ENCODE results near the gene ZMYND19. TPM values are rescaled to one million over a fixed set of nuclear protein-coding genes. Genes with fewer than 3 reads are reported as not detected.

The ZMYND19 gene
- total RNA-seq, 1 experiment from 2014 or later = 79.2 TPM

DNA sequence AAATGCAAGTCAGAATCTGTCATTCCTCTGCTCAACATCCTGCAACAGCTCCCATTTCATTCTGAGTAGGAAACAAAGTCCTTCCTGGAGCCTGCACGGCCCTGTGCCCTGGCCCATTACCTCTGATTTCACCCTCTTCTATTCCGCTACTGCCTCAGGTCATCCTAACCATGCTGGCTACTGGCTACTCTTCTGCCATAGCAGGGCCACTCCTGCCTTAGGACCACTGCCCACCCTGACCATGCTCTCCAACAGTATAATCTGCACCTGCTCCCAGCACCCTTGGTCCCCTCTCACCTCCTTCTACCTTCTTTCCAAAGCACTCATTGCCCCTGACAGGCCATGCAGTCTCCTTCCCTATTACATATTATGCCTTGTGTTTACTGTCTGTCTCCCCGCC, 19.7 kb downstream of the ZMYND19 start:
- Histone ChIP-seq H2BK20ac (ENCODE audit: low read depth, low read length, poor library complexity, severe bottlenecking) (no peak overlapping the region), H3K4me2 (ENCODE audit: insufficient read depth, insufficient read length, low read length) (no peak overlapping the region), H3K27me3 (ENCODE audit: insufficient read depth, low read length) (no peaks in the 10 kb centered on the region), H3K14ac (ENCODE audit: insufficient read depth, low read length) (no peak overlapping the region), H3K27ac (ENCODE audit: insufficient read length, low read depth, low read length) (no peak overlapping the region), H3K23ac (ENCODE audit: insufficient read length, low read depth, low read length) (no peak overlapping the region), H3K56ac (ENCODE audit: insufficient read length, low read depth, low read length) (no peak overlapping the region), H3K79me1 (ENCODE audit: insufficient read depth, low read depth, low read length, poor library complexity, severe bottlenecking) (peaks cover 9% of the 10 kb centered on the region), H3T11ph (ENCODE audit: low read length) (no peak overlapping the region), H4K5ac (ENCODE audit: insufficient read length, low read depth, low read length) (peak overlapping the region; percentile 34), H3K18ac (ENCODE audit: insufficient read length, low read depth, low read length) (no peak overlapping the region), H3K79me2 (ENCODE audit: insufficient read depth, low read length) (no peaks in the 10 kb centered on the region; the same call in 1 of the 2 replicates), H4K8ac (replicated peaks; ENCODE audit: insufficient read length, low read depth, low read length) (no peak overlapping the region), H4K20me1 (ENCODE audit: control insufficient read depth, insufficient read depth, insufficient read length) (no peaks in the 10 kb centered on the region), H3K4ac (ENCODE audit: low read depth, low read length) (no peak overlapping the region), H3K23me2 (ENCODE audit: insufficient read length, low read depth, low read length, poor library complexity, severe bottlenecking) (no peaks in the 10 kb centered on the region), H3K9me3 (ENCODE audit: control insufficient read depth, low read depth, low read length) (no peaks in the 10 kb centered on the region), H4K91ac (ENCODE audit: insufficient read length, low read depth, low read length) (no peak overlapping the region), H3K4me1 (ENCODE audit: insufficient read depth, low read length) (no peaks in the 10 kb centered on the region), H3K9ac (ENCODE audit: extremely low read depth, insufficient read length, low read length) (no peak overlapping the region), H2BK12ac (ENCODE audit: insufficient read length, low read depth, low read length) (no peak overlapping the region), H2AK5ac (ENCODE audit: insufficient read length, low read length) (no peak overlapping the region), H2BK15ac (ENCODE audit: low read depth, low read length) (no peak overlapping the region), H2BK120ac (ENCODE audit: low read depth, low read length, poor library complexity, severe bottlenecking) (no peak overlapping the region), H2AFZ (ENCODE audit: low read length) (no peak overlapping the region), H2BK5ac (ENCODE audit: insufficient read length, low read length) (no peak overlapping the region)
- H3K4me1 Mint-ChIP-seq = no peaks in the 10 kb centered on the region
- WGBS (ENCODE audit: extremely low coverage, insufficient read length, low lambda C conversion rate) = no CpG with 5 or more reads among the region's 3 CpGs
- H3K36me3 Mint-ChIP-seq (ENCODE audit: insufficient read depth in 1 of 3, low read depth in 3 of 3) = peaks cover 41 to 50% (median 45%) of the 10 kb centered on the region in 3 experiments
- H3K27ac Mint-ChIP-seq = peak overlapping the region in 2 of 3 experiments; percentile 63 to 74; a peak in 3 of 7 replicates
- TF ChIP-seq, protein P1, sequence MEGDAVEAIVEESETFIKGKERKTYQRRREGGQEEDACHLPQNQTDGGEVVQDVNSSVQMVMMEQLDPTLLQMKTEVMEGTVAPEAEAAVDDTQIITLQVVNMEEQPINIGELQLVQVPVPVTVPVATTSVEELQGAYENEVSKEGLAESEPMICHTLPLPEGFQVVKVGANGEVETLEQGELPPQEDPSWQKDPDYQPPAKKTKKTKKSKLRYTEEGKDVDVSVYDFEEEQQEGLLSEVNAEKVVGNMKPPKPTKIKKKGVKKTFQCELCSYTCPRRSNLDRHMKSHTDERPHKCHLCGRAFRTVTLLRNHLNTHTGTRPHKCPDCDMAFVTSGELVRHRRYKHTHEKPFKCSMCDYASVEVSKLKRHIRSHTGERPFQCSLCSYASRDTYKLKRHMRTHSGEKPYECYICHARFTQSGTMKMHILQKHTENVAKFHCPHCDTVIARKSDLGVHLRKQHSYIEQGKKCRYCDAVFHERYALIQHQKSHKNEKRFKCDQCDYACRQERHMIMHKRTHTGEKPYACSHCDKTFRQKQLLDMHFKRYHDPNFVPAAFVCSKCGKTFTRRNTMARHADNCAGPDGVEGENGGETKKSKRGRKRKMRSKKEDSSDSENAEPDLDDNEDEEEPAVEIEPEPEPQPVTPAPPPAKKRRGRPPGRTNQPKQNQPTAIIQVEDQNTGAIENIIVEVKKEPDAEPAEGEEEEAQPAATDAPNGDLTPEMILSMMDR (conservative IDR thresholded peaks at IDR 0.05) = no peak
- no peaks in the 10 kb centered on the region for H3K27me3 Mint-ChIP-seq (ENCODE audit: low read depth)
- H3K9me3 Mint-ChIP-seq = no peaks in the 10 kb centered on the region
- H3K4me3 Mint-ChIP-seq = no peak overlapping the region
- no peak for DNase-seq

All from H9 (cell line).